PC-3 (cell line): ENCODE results near the gene PIEZO1. TPM values are rescaled to one million over a fixed set of nuclear protein-coding genes. Genes with fewer than 3 reads are reported as not detected.

Experiments
- ATAC-seq: fragments of 200-7000 bp; cut with Tn5 transposase; 2 replicates; pipeline ENCODE4 v1.9.1; 2020; ENCODE audit warnings: mild to moderate bottlenecking, moderate library complexity
- BruUV-seq: library from RNA; stranded (reverse); fragments of 400-500 nt; replicated peaks from 2 replicates; lab custom pipeline; 2021; lab: Mats Ljungman, UMichigan
- CTCF ChIA-PET: fragments of 300-600 bp; sonication (Branson Sonifier 250); formaldehyde crosslinking; loops from one replicate; lab custom pipeline; 2022; ENCODE audit warnings: antibody characterized with exemption; lab: Charles Lee
- POLR2A ChIA-PET: fragments of 300-600 bp; sonication (Branson Sonifier 250); formaldehyde crosslinking; loops from one replicate; lab custom pipeline; 2022; ENCODE audit warnings: antibody characterized with exemption; ENCODE audit not compliant: unreplicated experiment; lab: Charles Lee
- DNase-seq: peaks from one replicate; pipeline ENCODE4 v3.0.0-alpha.2; 2015
- H2AFZ ChIP-seq: fragments of 300-600 bp; sonication (generic); 2 replicates; pipeline ENCODE4 v1.6.0; 2016; ENCODE audit warnings: antibody characterized with exemption, low read length
- H3F3A ChIP-seq: fragments of 300-600 bp; sonication (generic); one replicate; pipeline ENCODE4 v1.6.0; 2017; ENCODE audit warnings: antibody characterized with exemption, low read length, control low read depth, mild to moderate bottlenecking; ENCODE audit not compliant: unreplicated experiment
- H3K27ac ChIP-seq: fragments of 300-600 bp; sonication (generic); 2 replicates; pipeline ENCODE4 v1.5.1; 2016; ENCODE audit warnings: mild to moderate bottlenecking, low read length
- H3K27me3 ChIP-seq: fragments of 300-600 bp; sonication (generic); 2 replicates; pipeline ENCODE4 v1.6.1; 2016; ENCODE audit warnings: low read length, mixed read lengths
- H3K36me3 ChIP-seq: fragments of 300-600 bp; sonication (generic); 2 replicates; pipeline ENCODE4 v1.6.1; 2016; ENCODE audit warnings: low read depth, mixed run types, low read length, mixed read lengths
- H3K4me1 ChIP-seq: fragments of 300-600 bp; sonication (generic); 2 replicates; pipeline ENCODE4 v1.5.1; 2016; ENCODE audit warnings: low read length; ENCODE audit not compliant: insufficient read depth
- H3K4me2 ChIP-seq: fragments of 300-600 bp; sonication (generic); 2 replicates; pipeline ENCODE4 v1.6.0; 2016; ENCODE audit warnings: low read length
- H3K4me3 ChIP-seq: fragments of 300-600 bp; sonication (generic); 2 replicates; pipeline ENCODE4 v1.5.1; 2016; ENCODE audit warnings: mild to moderate bottlenecking, low read length, mixed read lengths
- H3K79me2 ChIP-seq: fragments of 300-600 bp; sonication (generic); 2 replicates; pipeline ENCODE4 v1.6.1; 2017; ENCODE audit warnings: low read length, mixed read lengths
- H3K9ac ChIP-seq: fragments of 300-600 bp; sonication (generic); 2 replicates; pipeline ENCODE4 v1.6.0; 2016; ENCODE audit warnings: mild to moderate bottlenecking, low read length
- H3K9me2 ChIP-seq: fragments of 300-600 bp; sonication (generic); replicated peaks from 2 replicates; pipeline ENCODE4 v1.6.1; 2016; ENCODE audit warnings: mixed run types, low read length, mixed read lengths
- H3K9me3 ChIP-seq: fragments of 300-600 bp; sonication (generic); 2 replicates; pipeline ENCODE4 v1.6.1; 2016; ENCODE audit warnings: low read length, mixed read lengths
- H4K20me1 ChIP-seq: fragments of 300-600 bp; sonication (generic); 2 replicates; pipeline ENCODE4 v1.6.1; 2016; ENCODE audit warnings: low read length, mixed read lengths
- CTCF ChIP-seq: fragments of 300-600 bp; sonication (generic); conservative IDR thresholded peaks from 2 replicates; pipeline ENCODE4 v1.5.1; 2017; ENCODE audit warnings: antibody characterized with exemption, low read depth, mild to moderate bottlenecking, low read length
- EZH2 ChIP-seq: fragments of 300-600 bp; sonication (generic); IDR thresholded peaks from one replicate; pipeline ENCODE4 v1.6.1; 2017; ENCODE audit warnings: antibody characterized with exemption, mild to moderate bottlenecking, low read length; ENCODE audit not compliant: unreplicated experiment
- EZH2phosphoT487 ChIP-seq: fragments of 300-600 bp; sonication (generic); IDR thresholded peaks from 2 replicates; pipeline ENCODE4 v1.6.1; 2018; ENCODE audit warnings: mild to moderate bottlenecking, antibody characterized with exemption, low read length, borderline replicate concordance
- intact Hi-C: fragments of 100-400 bp; cut with micrococcal nuclease; formaldehyde crosslinking; loops from 2 replicates; pipeline ENCODE4 v1.9.0; 2023
- total RNA-seq: library from RNA; depleted of rRNA; stranded (reverse); fragments of >200 nt; gene quantifications from 2 replicates; pipeline ENCODE4 v1.2.3, GENCODE V29; 2014

The PIEZO1 gene
- total RNA-seq, 1 experiment from 2014 or later: 180 TPM

GRCh38 chr16:88723911-88724310, 61.1 kb downstream of the PIEZO1 start:
- H3K4me3 ChIP-seq: no peak overlapping the region
- CTCF ChIA-PET: no interaction called here
- H3K9ac ChIP-seq: no peak overlapping the region
- TF ChIP-seq CTCF: no peak
- TF ChIP-seq EZH2: no peak
- TF ChIP-seq EZH2phosphoT487: no peak
- H2AFZ ChIP-seq: no peak overlapping the region
- H3K36me3 ChIP-seq: peaks cover 4% of the 10 kb centered on the region; the same call in 1 of the 2 replicates
- H3K79me2 ChIP-seq: no peaks in the 10 kb centered on the region
- H3K27me3 ChIP-seq: no peaks in the 10 kb centered on the region
- H3K9me3 ChIP-seq: no peaks in the 10 kb centered on the region
- intact Hi-C loops: no loop called here
- no TSS peak for BruUV-seq
- no peaks in the 10 kb centered on the region for H3K9me2 ChIP-seq
- H3K27ac ChIP-seq: no peak overlapping the region
- H3F3A ChIP-seq: no peaks in the 10 kb centered on the region
- no peak overlapping the region for H3K4me2 ChIP-seq
- no peaks in the 10 kb centered on the region for H3K4me1 ChIP-seq
- no peaks in the 10 kb centered on the region for H4K20me1 ChIP-seq
- POLR2A ChIA-PET: no interaction called here
- DNase-seq (no peak), ATAC-seq (no peak)

GRCh38 chr16:88723507-88723887, 61.5 kb downstream of the PIEZO1 start:
- ATAC-seq (no peak), DNase-seq (no peak)
- Histone ChIP-seq H3K9me3 (no peaks in the 10 kb centered on the region), H3K79me2 (no peaks in the 10 kb centered on the region), H3K9ac (no peak overlapping the region), H3K36me3 (peaks cover 4% of the 10 kb centered on the region; the same call in 1 of the 2 replicates), H4K20me1 (no peaks in the 10 kb centered on the region), H3K4me1 (no peaks in the 10 kb centered on the region), H3K9me2 (no peaks in the 10 kb centered on the region), H3F3A (no peaks in the 10 kb centered on the region), H3K4me3 (no peak overlapping the region), H3K4me2 (no peak overlapping the region), H3K27me3 (no peaks in the 10 kb centered on the region), H3K27ac (no peak overlapping the region), H2AFZ (no peak overlapping the region)
- BruUV-seq: no TSS peak
- TF ChIP-seq EZH2: no peak
- TF ChIP-seq EZH2phosphoT487: no peak
- TF ChIP-seq CTCF: no peak
- CTCF ChIA-PET: no interaction called here
- intact Hi-C loops: no loop called here
- POLR2A ChIA-PET: no interaction called here

GRCh38 chr16:88722784-88723506, 62.1 kb downstream of the PIEZO1 start:
- Histone ChIP-seq H3K9me2 (no peaks in the 10 kb centered on the region), H3K4me3 (no peak overlapping the region), H3K79me2 (no peaks in the 10 kb centered on the region), H3K4me2 (no peak overlapping the region), H3K9ac (no peak overlapping the region), H3F3A (no peaks in the 10 kb centered on the region), H3K27me3 (no peaks in the 10 kb centered on the region), H3K4me1 (no peaks in the 10 kb centered on the region), H2AFZ (no peak overlapping the region), H4K20me1 (no peaks in the 10 kb centered on the region), H3K36me3 (peaks cover 4% of the 10 kb centered on the region; the same call in 1 of the 2 replicates), H3K9me3 (no peaks in the 10 kb centered on the region), H3K27ac (no peak overlapping the region)
- ChIA-PET CTCF (no interaction called here), POLR2A (no interaction called here)
- no peak for TF ChIP-seq EZH2
- TF ChIP-seq CTCF: no peak
- TF ChIP-seq EZH2phosphoT487: no peak
- no peak for DNase-seq
- ATAC-seq: no peak
- intact Hi-C loops: no loop called here
- BruUV-seq: no TSS peak
